H54 (cell line): ENCODE measurements around the gene CLDN4.

ENCODE experiments used
- DNase-seq: peaks from one replicate; pipeline ENCODE4 v3.0.0; 2011; ENCODE audit warnings: low spot score, mixed read lengths; ENCODE audit not compliant: insufficient read length
- FAIRE-seq: peaks from 3 replicates; lab custom pipeline; 2011; peaks lifted over from hg19 to GRCh38; lab: Jason Lieb, UNC
- POLR2A ChIP-seq: IDR thresholded peaks from 2 replicates; pipeline ENCODE4 v1.6.1; 2011; ENCODE audit warnings: low read depth, mild to moderate bottlenecking, low read length

CLDN4 gene

DNA sequence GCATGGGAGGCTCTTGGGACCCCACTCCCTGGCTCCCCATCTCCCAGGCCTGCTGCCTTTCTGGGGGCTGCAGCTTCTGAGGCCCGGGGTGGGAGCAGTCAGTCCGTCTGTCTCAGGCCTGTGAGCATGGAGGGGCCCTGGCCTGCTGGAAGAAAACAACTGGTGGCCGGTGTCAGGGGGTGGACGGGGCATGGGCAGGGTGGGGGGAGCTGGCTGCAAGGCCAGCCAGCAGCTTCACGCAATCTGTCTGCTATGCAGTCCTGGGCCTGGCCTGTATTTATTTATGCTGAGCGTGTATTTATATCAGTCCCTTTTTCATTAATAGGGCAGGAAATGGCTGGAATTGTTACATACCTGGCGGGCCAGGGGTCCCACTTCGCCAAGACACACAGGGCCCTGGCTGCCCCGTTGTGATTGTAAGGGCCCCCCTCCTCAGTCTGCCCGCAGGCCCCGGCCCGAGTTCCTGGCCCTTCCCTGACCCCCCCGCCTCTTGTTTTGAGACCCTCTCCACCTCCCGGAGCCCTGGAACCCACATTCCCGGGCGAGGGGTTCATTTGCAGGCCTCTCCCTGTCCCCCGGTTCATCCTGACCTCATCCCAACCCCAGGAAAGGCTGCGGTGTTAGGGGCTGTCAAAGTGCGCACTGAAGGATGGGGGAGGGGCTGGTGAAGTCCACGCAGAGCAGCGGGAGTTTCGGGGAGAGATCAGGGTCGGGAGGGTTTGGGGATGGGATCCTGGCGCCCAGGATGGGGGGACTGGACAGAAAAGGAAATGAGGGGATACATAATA, 38.4 kb downstream of the CLDN4 start:
- FAIRE-seq (no peak), DNase-seq (no peak)
- no peak for TF ChIP-seq POLR2A

DNA sequence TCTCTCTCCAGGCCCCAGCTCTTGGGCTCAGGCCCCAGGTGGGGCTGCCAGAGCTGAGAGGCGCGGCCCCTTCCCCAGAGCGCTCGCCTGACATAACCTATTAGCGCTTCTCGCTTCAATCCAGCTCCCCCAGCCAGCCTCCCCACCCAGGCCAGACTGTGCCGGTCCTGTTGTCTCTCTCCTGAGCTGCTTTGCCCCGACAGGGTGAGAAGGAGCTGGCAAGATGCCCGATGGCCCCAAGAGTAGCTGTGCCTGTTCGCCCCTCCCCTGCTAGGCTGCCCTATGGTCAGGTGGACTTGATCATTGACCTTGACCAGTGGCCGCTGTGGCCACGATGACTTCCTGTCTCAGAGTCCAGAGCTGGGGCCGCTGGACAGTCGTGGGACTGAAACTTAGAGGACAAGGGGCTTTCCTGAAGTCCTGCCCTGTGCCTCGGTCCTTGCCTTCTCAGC, 39.3 kb downstream of the CLDN4 start:
- no peak for FAIRE-seq
- DNase-seq: no peak
- no peak for TF ChIP-seq POLR2A

DNA sequence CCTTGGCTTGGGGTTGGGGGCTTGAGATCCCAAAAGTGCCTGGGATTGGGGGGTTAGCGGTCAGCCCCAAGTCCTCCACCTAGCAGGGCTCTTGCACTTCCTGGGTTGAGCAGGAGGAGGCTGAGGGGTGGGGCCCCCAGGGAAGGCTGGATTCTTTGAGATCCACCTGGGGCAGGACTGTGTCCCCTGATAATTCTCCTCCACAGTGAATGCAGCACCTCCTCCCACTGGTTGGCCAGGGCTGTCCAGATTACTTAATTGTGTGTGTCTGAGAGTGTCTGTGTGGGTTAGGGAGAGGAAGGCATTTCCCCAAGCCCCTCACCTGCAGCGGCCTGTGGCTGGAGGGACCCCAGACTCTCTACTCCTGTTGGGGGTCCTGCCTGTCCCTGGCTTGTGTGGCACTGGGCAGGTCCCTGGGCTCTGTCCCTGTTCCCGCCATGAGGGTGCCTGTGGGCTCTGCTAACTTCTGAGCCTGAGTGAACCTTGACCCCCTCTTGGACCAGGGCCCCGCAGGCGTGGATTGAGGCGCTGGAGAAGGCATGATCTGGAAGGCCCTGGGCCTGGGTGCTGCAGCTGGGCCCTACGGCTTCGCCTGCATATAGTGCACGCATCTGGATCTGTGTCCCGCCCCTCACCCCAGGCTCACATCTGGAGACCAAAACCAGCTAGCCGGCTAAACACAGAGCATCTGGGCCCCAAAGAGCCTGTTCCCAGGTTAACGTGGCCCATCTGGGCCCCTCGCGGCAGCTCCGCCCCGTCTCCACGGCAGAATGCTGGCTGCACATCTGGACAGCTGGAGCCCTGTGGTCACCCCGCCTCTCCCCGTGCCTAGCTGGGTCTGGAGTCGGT, 40.6 kb downstream of the CLDN4 start:
- TF ChIP-seq POLR2A: no peak
- FAIRE-seq (no peak), DNase-seq (no peak)

DNA sequence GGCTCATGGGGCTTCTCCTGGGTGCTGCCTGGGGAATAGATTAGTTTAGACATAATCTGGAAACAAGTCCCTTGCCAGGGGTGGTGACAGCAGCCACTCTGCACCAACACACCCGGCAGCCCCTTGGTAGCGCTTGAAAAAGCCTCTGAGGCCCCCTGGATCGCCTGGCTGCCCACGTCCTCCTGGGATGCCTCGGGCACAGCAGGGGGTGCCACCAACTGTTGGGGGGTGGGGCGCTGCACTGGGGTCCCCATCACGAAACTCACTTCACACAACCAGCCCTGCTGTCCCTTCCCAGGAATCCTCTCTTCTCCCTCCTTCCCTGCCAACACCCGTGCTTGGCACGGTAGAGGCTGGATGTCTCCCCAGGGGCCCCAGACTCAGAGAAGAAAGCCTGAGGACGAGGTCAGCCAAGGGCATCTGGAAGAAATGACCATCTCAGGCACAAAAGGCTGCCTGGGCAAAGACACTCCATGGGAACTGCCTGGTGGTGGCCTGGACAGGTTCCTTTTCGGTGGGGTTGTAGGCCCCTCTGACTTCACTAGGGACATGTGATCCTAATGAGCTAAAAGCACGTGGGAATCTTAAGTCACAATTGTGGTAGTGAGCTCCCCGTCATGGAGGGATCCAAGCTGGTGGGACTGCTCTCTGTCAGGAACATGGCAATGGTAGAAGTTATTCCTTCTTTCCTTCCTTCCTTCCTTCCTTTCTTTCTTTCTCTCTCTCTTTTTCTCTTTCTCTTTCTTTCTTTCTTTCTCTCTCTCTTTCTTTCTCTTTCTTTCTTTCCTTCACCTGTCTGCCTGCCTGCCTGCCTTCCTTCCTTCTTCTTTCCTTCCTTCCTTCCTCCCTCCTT, 41.5 kb downstream of the CLDN4 start:
- TF ChIP-seq POLR2A: no peak
- DNase-seq (no peak), FAIRE-seq (no peak)

DNA sequence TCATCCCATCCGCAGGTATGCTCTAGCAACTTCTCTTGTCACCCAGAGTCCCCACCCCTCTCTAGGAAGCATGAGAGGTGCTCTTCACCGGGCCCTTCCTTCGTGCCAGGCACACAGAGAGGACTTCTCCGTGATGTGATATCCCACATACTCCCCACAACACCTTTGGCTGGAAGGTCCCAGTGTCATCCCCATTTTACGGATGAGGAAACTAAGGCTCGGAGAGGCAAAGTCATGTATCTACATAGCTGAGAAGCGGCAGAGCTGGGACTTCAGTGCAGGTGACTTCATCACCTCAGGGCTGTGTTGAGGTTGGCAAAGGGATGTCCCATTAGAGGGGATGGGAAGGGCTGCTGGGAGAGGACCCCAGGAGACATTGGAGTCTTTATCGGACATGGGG, 45.6 kb downstream of the CLDN4 start:
- DNase-seq: no peak
- TF ChIP-seq POLR2A: no peak
- FAIRE-seq: no peak

DNA sequence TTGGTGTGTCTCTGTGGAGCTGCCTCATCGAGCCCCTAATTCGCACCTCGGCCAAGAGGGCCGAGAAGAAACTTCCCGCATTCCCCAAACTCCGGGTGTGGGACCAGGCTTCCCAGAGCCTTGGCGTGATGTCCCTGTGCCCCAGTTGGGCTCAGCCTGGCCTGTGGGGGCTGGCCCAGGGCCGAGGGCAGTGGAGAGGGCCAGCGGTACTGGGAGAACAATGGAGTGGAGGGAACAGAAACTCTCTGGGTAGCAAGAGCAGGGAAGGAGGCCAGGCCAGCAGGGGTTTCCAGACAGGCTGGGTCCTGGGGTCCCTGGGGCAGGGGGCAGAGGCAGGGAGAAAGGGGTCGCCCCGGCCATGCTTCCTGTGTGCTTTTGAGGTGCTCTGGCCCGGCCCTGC, 46.2 kb downstream of the CLDN4 start:
- no peak for FAIRE-seq
- no peak for DNase-seq
- no peak for TF ChIP-seq POLR2A

DNA sequence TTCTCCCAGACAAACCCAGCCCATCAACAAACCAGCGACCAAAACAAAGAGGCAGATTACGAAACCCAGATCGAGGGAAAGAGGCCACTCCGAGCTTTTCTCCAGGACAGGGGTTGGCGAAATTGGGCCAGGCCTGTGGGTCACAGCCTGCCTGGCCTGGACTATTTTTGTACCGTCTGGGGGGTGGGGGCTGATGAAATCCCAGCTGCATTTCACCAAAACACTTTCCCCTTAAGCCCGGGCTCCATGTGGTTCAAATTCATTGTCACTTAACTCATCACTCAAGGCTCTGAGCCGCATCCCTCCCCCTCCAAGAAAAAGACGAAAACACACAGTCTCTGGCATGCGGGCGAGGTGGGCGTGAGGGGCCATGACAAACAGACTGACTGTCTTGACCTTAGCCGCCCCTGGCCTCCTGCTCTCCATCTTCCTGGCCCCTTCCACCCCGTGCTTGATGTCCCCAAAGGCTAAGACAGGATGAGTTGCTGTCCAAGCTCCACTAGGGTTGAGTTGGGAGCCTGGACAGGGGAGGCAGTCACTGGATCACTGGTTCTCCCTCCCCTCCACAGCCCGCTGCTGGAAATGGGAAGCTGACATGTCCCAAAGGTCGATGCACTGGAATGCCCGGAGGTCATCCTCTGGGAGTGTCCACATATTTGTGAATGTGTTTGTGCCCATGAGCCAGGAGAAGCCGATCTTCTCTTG, 49.3 kb downstream of the CLDN4 start:
- FAIRE-seq (no peak), DNase-seq (no peak)
- TF ChIP-seq POLR2A: no peak

DNA sequence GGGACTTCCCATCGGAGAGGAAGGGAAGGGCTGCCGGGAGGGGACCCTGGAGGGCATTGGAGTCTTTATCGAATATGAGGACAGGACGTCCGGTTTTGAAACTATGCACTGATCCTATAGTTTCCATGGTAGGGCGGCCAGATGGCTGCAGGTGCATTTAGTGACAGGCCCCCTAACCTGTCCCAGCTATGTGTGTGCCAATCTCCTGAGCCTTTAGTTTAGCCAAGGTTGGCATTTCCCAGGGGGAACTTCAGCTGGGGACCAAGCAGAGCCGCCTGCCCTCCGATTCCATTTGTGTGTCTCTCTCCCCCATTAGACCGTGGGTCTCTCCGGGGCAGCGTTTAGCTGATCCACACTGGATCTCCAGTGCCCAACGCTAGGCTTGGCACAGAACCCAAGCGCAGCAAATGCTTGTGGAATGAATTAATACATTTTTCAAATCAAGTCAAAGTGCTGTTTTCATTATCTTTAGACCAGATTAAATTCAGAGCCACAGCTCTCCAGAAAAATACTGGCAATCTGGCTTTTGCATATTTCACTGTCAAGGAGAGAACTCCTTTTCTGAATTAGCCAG, 50.0 kb downstream of the CLDN4 start:
- no peak for TF ChIP-seq POLR2A
- no peak for FAIRE-seq
- DNase-seq: no peak

DNA sequence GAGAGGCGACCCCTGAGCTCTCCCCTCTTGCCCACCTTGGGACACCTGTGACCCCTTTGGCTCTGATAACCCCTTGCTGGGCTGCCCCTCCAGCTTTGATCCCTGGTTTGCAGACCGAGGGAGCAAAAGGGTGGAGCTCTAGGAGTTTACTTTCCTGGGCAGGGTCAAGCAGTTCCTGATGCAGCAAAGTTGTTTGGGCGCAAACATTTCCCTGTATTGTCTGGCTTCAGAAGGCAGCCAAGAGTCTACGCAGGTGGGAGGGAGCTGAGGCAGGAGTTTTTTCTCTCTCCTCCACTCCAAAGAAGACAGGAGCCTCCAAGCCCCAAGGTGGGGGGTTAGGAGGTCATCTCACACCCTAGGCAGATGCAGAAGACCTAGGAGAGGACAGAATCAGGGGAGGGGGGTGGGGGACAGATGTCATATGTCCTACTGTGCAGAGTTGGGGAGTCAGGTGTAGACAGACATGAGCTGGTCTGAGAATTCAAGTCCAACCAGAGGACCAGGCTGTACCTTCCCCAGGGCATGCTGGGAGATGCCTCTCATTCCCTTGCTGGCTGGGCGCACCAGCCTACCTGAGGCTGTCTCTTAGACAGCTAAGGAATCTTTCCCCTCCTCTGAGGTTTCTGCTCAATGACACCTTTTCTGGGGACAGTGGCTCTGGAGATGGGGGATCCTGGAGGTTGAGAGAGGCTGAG, 50.7 kb downstream of the CLDN4 start:
- no peak for DNase-seq

DNA sequence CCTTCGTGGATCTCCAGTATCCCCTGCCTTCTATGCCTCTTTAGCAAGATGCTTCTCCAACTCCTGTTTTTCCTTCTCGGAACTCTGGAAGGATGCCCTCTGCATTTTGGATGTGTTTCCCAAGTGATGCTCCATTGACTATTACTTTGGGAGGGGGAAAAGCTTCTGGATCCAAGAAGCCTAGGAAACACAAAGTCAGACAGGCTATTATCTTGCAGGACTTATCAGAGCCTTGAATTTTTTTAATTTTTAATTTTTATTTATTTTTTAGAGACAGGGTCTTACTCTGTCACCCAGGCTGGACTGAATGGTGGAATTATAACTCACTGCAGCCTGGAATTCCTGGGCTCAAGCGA, 51.2 kb downstream of the CLDN4 start:
- FAIRE-seq (no peak), DNase-seq (no peak)
- TF ChIP-seq POLR2A: no peak

More for the DNA sequence above, 50.7 kb downstream of the CLDN4 start:
- no peak for TF ChIP-seq POLR2A
- FAIRE-seq: no peak
